Adrenal gland (tissue), 5 donors: ENCODE data around the gene DCP1A.

Experiments used
- CTCF ChIP-seq, 6 experiments: fragments of 450-650 bp in 4 of 6; fragments of 200-600 bp in 2 of 6; sonication (generic) in 1 of 6; IDR thresholded peaks; 1 replicate in 5 of 6; 2 replicates in 1 of 6; pipeline versions ENCODE4 v1.5.1 to v1.8.0; 2016 to 2021; ENCODE audit warnings: antibody characterized with exemption in 6 of 6, mild to moderate bottlenecking in 2 of 6, moderate library complexity in 1 of 6
- POLR2A ChIP-seq, 2 donors: fragments of 450-650 bp; IDR thresholded peaks; one replicate each; pipeline ENCODE4 v1.6.1; 2017; ENCODE audit warnings: antibody characterized with exemption in 2 of 2, mild to moderate bottlenecking in 2 of 2, moderate library complexity in 1 of 2
- donor health status: DM: no; HTN: no; CAD: no.

GRCh38 chr3:53236112-53236841 lies 111.1 kb downstream of the DCP1A start:
- TF ChIP-seq CTCF (IDR thresholded peaks at IDR 0.05) (no peak), POLR2A (IDR thresholded peaks at IDR 0.05) (peak in 1 of 2 donors; percentile 35)
